Rectal smooth muscle tissue (tissue), 1 donor: ENCODE measurements around the gene ADARB2.

Experiments
- H3K27ac ChIP-seq: one replicate; pipeline ENCODE4 v1.7.0; 2013; ENCODE audit warnings: low read depth, low read length, inconsistent platforms
- H3K27me3 ChIP-seq: one replicate; pipeline ENCODE4 v1.7.0; 2013; ENCODE audit warnings: low read length; ENCODE audit not compliant: control insufficient read depth, insufficient read depth
- H3K36me3 ChIP-seq: one replicate; pipeline ENCODE4 v1.7.0; 2013; ENCODE audit warnings: low read length; ENCODE audit not compliant: control insufficient read depth, insufficient read depth
- H3K4me1 ChIP-seq: one replicate; pipeline ENCODE4 v1.7.0; 2013; ENCODE audit warnings: low read length; ENCODE audit not compliant: control insufficient read depth, insufficient read depth
- H3K4me3 ChIP-seq: one replicate; pipeline ENCODE4 v1.7.0; 2013; ENCODE audit warnings: low read length
- H3K9ac ChIP-seq: one replicate; pipeline ENCODE4 v1.7.0; 2013; ENCODE audit warnings: low read length

ADARB2 gene

GRCh38 chr10:1133495-1134045 is 603.8 kb downstream of the ADARB2 start:
- no peaks in the 10 kb centered on the region for H3K4me1 ChIP-seq
- no peaks in the 10 kb centered on the region for H3K27me3 ChIP-seq
- no peak overlapping the region for H3K9ac ChIP-seq
- peaks cover 22% of the 10 kb centered on the region for H3K36me3 ChIP-seq
- no peak overlapping the region for H3K4me3 ChIP-seq
- H3K27ac ChIP-seq = no peak overlapping the region

GRCh38 chr10:1132584-1132983 is 604.7 kb downstream of the ADARB2 start:
- H3K4me3 ChIP-seq = no peak overlapping the region
- no peak overlapping the region for H3K27ac ChIP-seq
- no peaks in the 10 kb centered on the region for H3K27me3 ChIP-seq
- H3K36me3 ChIP-seq = peaks cover 22% of the 10 kb centered on the region
- H3K4me1 ChIP-seq = no peaks in the 10 kb centered on the region
- no peak overlapping the region for H3K9ac ChIP-seq

GRCh38 chr10:1130995-1131790 is 606.1 kb downstream of the ADARB2 start:
- Histone ChIP-seq H3K27me3 (no peaks in the 10 kb centered on the region), H3K36me3 (peaks cover 22% of the 10 kb centered on the region)

DNA sequence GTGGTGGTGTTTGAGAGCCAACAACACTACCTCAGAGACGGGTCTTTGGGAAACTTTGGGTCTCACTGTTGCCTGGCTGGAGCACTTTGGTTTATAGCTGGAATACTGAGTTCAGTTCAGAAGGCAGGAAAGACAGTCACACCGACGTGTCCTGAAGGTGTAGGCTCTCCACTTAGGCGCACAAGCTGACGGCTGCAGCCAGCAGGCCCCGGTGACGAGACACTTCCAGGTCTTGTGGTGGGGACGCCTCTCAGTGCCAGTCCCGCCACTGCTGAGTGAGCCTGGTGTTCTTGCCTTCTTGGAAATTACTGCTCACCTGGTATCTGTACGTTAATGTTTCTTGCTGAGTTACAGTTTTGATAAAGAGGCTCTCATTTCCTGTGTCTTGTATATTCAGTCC is 607.1 kb downstream of the ADARB2 start:
- H3K27me3 ChIP-seq = no peaks in the 10 kb centered on the region
- no peak overlapping the region for H3K9ac ChIP-seq
- no peak overlapping the region for H3K27ac ChIP-seq
- H3K4me3 ChIP-seq = no peak overlapping the region
- H3K36me3 ChIP-seq = peaks cover 24% of the 10 kb centered on the region
- no peaks in the 10 kb centered on the region for H3K4me1 ChIP-seq

More at GRCh38 chr10:1130995-1131790, 606.1 kb downstream of the ADARB2 start:
- H3K4me1 ChIP-seq = no peaks in the 10 kb centered on the region
- H3K4me3 ChIP-seq = no peak overlapping the region
- no peak overlapping the region for H3K9ac ChIP-seq
- H3K27ac ChIP-seq = no peak overlapping the region

- Histone ChIP-seq H3K4me1 (no peaks in the 10 kb centered on the region), H3K27ac (no peak overlapping the region), H3K27me3 (no peaks in the 10 kb centered on the region), H3K4me3 (no peak overlapping the region), H3K36me3 (peaks cover 24% of the 10 kb centered on the region), H3K9ac (no peak overlapping the region)
These were observed 608.7 kb downstream of the ADARB2 start for GRCh38 chr10:1128649-1129048.

- no peak overlapping the region for H3K9ac ChIP-seq
- no peaks in the 10 kb centered on the region for H3K27me3 ChIP-seq
- H3K4me1 ChIP-seq = no peaks in the 10 kb centered on the region
- peaks cover 24% of the 10 kb centered on the region for H3K36me3 ChIP-seq
- H3K4me3 ChIP-seq = no peak overlapping the region
- H3K27ac ChIP-seq = no peak overlapping the region
These were observed 609.2 kb downstream of the ADARB2 start for GRCh38 chr10:1128115-1128514.

GRCh38 chr10:1127629-1128028 is 609.7 kb downstream of the ADARB2 start:
- Histone ChIP-seq H3K9ac (no peak overlapping the region), H3K36me3 (peaks cover 24% of the 10 kb centered on the region), H3K4me3 (no peak overlapping the region), H3K4me1 (no peaks in the 10 kb centered on the region), H3K27ac (no peak overlapping the region), H3K27me3 (no peaks in the 10 kb centered on the region)
